Measurements from ENCODE around the gene CLDND1. TPM values are rescaled to one million over a fixed set of nuclear protein-coding genes. Genes with fewer than 3 reads are reported as not detected.

The CLDND1 gene
- total RNA-seq, 1 experiment from 2014 or later = 80.6 TPM

DNA sequence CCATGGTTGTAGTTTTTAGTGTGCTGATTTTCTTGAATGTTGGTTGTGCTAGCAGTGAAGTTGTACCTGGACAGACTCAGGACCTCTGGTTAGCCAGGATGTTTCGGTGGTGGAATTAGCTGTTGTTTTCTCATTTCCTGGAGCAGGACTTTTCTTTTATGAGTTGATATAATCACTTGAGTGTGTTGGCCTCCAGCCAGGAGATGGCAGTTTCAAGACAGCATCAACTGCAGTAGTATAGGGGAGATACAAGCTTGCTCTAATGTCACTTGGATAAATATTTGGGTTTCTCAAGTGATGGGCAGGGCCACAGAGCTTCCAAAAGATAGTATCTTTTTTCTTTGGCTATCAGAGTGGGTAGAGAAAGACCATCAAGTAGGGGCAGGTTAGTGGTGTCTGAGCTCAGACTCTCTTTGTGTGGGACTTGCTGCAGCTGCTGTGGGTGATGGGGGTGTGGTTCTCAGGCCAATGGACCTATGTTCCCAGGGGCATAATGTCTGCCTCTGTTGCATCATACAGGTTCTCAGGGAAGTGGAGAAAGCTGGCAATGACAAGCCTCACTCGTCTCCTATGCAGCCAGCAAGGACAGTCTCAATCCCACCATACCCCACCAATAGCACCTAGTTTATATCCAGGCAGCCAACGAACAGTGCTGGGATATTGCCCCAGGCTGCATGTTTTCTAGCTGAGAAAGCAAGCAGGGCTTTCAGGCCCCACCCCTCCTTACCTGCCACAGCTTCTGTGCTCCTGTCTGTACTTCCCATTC lies 39.8 kb downstream of the CLDND1 start:
- no peak for TF ChIP-seq CREM (CRISPR knock-in tag; IDR thresholded peaks at IDR 0.05)
- no peak for TF ChIP-seq IRF2 (CRISPR knock-in tag; IDR thresholded peaks at IDR 0.05; ENCODE audit: borderline replicate concordance, low read depth)
- TF ChIP-seq GABPB1 (CRISPR knock-in tag; IDR thresholded peaks at IDR 0.05) = peak; percentile 57; the same call in 1 of the 2 replicates
- TF ChIP-seq, protein P1, sequence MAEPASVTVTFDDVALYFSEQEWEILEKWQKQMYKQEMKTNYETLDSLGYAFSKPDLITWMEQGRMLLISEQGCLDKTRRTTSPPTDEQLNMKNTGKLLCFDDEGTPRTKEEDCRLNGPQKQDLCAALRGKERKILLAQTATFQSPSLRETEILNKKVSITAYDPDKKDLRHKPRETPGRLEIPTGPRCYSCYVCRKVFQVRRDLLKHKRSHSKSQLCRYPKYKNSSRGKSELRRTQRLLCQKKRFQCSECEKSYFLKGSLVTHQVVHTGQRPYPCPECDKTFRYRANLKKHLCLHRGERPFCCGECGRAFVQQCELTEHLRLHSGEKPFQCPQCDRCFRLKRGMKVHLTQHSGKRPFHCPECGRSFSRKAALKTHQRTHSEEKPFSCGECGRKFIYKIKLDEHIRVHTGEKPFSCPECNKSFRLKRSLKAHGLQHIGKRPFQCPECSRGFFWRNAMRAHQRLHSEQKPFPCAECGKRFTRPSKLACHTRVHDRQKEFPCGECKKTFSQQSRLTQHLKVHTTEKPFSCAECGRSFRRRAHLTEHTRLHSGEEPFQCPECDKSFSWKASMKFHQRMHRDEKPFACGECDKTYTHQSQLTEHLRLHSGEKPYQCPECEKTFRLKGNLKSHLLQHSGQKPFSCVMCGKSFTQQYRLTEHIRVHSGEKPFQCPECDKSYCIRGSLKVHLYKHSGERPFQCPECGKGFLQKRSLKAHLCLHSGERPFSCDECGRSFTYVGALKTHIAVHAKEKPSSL (CRISPR knock-in tag; conservative IDR thresholded peaks at IDR 0.05) = no peak
- no peak for TF ChIP-seq FOXJ3 (CRISPR knock-in tag; IDR thresholded peaks at IDR 0.05; ENCODE audit: borderline replicate concordance)
- no peak overlapping the region for H3K4me3 Mint-ChIP-seq
- ChIA-PET POLR2A (no interaction called here), CTCF (no interaction called here)
- no peaks in the 10 kb centered on the region for H3K27me3 Mint-ChIP-seq (ENCODE audit: low read depth)
- no peaks in the 10 kb centered on the region for H3K4me1 Mint-ChIP-seq
- peaks cover 3% of the 10 kb centered on the region; the same call in 1 of the 2 replicates for H3K36me3 Mint-ChIP-seq
- peak; percentile 41; the same call in 1 of the 2 replicates for ATAC-seq
- no peak for DNase-seq (ENCODE audit: low spot score)
- H3K27ac Mint-ChIP-seq = no peak overlapping the region
- H3K9me3 Mint-ChIP-seq = peaks cover 43% of the 10 kb centered on the region

Other genes with a start within 250 kb of the CLDND1 start
- not detected in 3 replicates for gene OR5H2, start 240.4 kb downstream of the CLDND1 start, total RNA-seq (2021)
- gene OR5K4, start 169.0 kb downstream of the CLDND1 start, total RNA-seq (2021) = not detected in 3 replicates
- not detected in 3 replicates for gene OR5K3, start 132.2 kb downstream of the CLDND1 start, total RNA-seq (2021)
- not detected in 3 replicates for gene OR5K1, start 59.7 kb downstream of the CLDND1 start, total RNA-seq (2021)
- not detected in 3 replicates for gene OR5K2, start 25.2 kb downstream of the CLDND1 start, total RNA-seq (2021)
- gene GPR15, start 9.1 kb upstream of the CLDND1 start, total RNA-seq (2021) = 0.14 TPM in 1 of 3 replicates, not detected in the others
- gene CPOX, start 70.7 kb upstream of the CLDND1 start, total RNA-seq (2021) = 31.5 to 33.4 TPM (median 33.1 TPM) in 3 replicates
- gene ST3GAL6, start 240.4 kb upstream of the CLDND1 start, total RNA-seq (2021) = 8.1 to 8.7 TPM (median 8.3 TPM) in 3 replicates